Neuronal stem cell (in vitro differentiated cells): Measurements from ENCODE around the gene FOXD1.

ENCODE experiments used
- DNase-seq: peaks from one replicate; pipeline ENCODE4 v3.0.0-alpha.2; 2013; ENCODE audit warnings: low spot score
- H2AFZ ChIP-seq: one replicate; pipeline ENCODE4 v1.6.1; 2013; ENCODE audit warnings: mild to moderate bottlenecking, low read length, inconsistent platforms
- H2AK5ac ChIP-seq: 2 replicates; pipeline ENCODE4 v1.6.1; 2013; ENCODE audit warnings: low read depth, mild to moderate bottlenecking, inconsistent platforms, low read length, moderate library complexity, mixed read lengths
- H2BK120ac ChIP-seq: 2 replicates; pipeline ENCODE4 v1.6.1; 2013; ENCODE audit warnings: low read depth, mild to moderate bottlenecking, inconsistent platforms, low read length, moderate library complexity, mixed read lengths
- H2BK12ac ChIP-seq: one replicate; pipeline ENCODE4 v1.6.1; 2013; ENCODE audit warnings: low read length, inconsistent platforms
- H2BK15ac ChIP-seq: 2 replicates; pipeline ENCODE4 v1.6.1; 2013; ENCODE audit warnings: mild to moderate bottlenecking, low read length, inconsistent platforms, mixed read lengths
- H2BK5ac ChIP-seq: one replicate; pipeline ENCODE4 v1.6.1; 2013; ENCODE audit warnings: inconsistent platforms, mild to moderate bottlenecking, low read length, moderate library complexity
- H3K14ac ChIP-seq: one replicate; pipeline ENCODE4 v1.6.1; 2013; ENCODE audit warnings: low read length, inconsistent platforms
- H3K18ac ChIP-seq: 2 replicates; pipeline ENCODE4 v1.6.1; 2013; ENCODE audit warnings: low read length, inconsistent platforms
- H3K23ac ChIP-seq: 2 replicates; pipeline ENCODE4 v1.6.1; 2013; ENCODE audit warnings: low read depth, mild to moderate bottlenecking, mixed read lengths, low read length, inconsistent platforms; ENCODE audit not compliant: poor library complexity
- H3K27ac ChIP-seq: replicated peaks from 3 replicates; pipeline ENCODE4 v1.5.1; 2013; ENCODE audit warnings: low read length, inconsistent platforms
- H3K27me3 ChIP-seq, 3 experiments: 2 replicates each; pipeline ENCODE4 v1.6.1; 2013; ENCODE audit warnings: low read length in 3 of 3, mild to moderate bottlenecking in 2 of 3, inconsistent platforms in 1 of 3, low read depth in 1 of 3, mixed read lengths in 1 of 3, moderate library complexity in 1 of 3; ENCODE audit not compliant: control insufficient read depth in 3 of 3, insufficient read depth in 3 of 3
- H3K36me3 ChIP-seq, 2 donors: replicated peaks in 1 of 2; 2 replicates each; pipeline ENCODE4 v1.6.1; 2013; ENCODE audit warnings: low read length in 2 of 2; ENCODE audit not compliant: control insufficient read depth in 2 of 2, insufficient read depth in 2 of 2
- H3K4ac ChIP-seq: 2 replicates; pipeline ENCODE4 v1.6.1; 2013; ENCODE audit warnings: inconsistent platforms, mild to moderate bottlenecking, low read length, moderate library complexity
- H3K4me1 ChIP-seq, 2 donors: 1 replicate in 1 of 2; 2 replicates in 1 of 2; pipeline ENCODE4 v1.6.1; 2013; ENCODE audit warnings: low read length in 2 of 2, low read depth in 1 of 2; ENCODE audit not compliant: control insufficient read depth in 2 of 2, insufficient read depth in 1 of 2
- H3K4me2 ChIP-seq: one replicate; pipeline ENCODE4 v1.6.1; 2013; ENCODE audit warnings: mild to moderate bottlenecking, low read length, inconsistent platforms; ENCODE audit not compliant: insufficient read depth, poor library complexity, severe bottlenecking
- H3K4me3 ChIP-seq, 2 donors: 2 replicates each; pipeline ENCODE4 v1.5.1; 2013; ENCODE audit warnings: low read length in 2 of 2, mild to moderate bottlenecking in 2 of 2, inconsistent platforms in 1 of 2, moderate library complexity in 1 of 2
- H3K79me1 ChIP-seq: one replicate; pipeline ENCODE4 v1.6.1; 2013; ENCODE audit warnings: low read depth, mild to moderate bottlenecking, inconsistent platforms, low read length, moderate library complexity
- H3K9ac ChIP-seq: one replicate; pipeline ENCODE4 v1.6.1; 2013; ENCODE audit warnings: mild to moderate bottlenecking, low read depth, low read length, inconsistent platforms; ENCODE audit not compliant: poor library complexity
- H3K9me3 ChIP-seq, 2 donors: replicated peaks in 1 of 2; 2 replicates each; pipeline versions ENCODE3 to v1.6.1; 2013; ENCODE audit warnings: low read length in 2 of 2, mild to moderate bottlenecking in 2 of 2, inconsistent platforms in 1 of 2, low read depth in 1 of 2, mixed read lengths in 1 of 2, moderate library complexity in 1 of 2; ENCODE audit not compliant: control insufficient read depth in 2 of 2, insufficient read depth in 1 of 2
- H4K8ac ChIP-seq: one replicate; pipeline ENCODE4 v1.6.1; 2013; ENCODE audit warnings: low read depth, mild to moderate bottlenecking, inconsistent platforms, low read length, moderate library complexity
- H4K91ac ChIP-seq: one replicate; pipeline ENCODE4 v1.6.1; 2013; ENCODE audit warnings: low read length, low read depth, mild to moderate bottlenecking, inconsistent platforms; ENCODE audit not compliant: poor library complexity
- WGBS, 2 donors: extraction: QIAGEN DNeasy Blood & Tissue Kit; methylation state at CpG; one replicate each; pipeline ENCODE4 v1.1.7; 2013; ENCODE audit warnings: missing lambda C conversion rate in 2 of 2, mixed read lengths in 1 of 2; ENCODE audit not compliant: insufficient read length in 2 of 2, insufficient replicate concordance in 1 of 2; ENCODE audit errors: extremely low coverage in 2 of 2; 5-methylcytosine and 5-hydroxymethylcytosine counted together

The FOXD1 gene

DNA sequence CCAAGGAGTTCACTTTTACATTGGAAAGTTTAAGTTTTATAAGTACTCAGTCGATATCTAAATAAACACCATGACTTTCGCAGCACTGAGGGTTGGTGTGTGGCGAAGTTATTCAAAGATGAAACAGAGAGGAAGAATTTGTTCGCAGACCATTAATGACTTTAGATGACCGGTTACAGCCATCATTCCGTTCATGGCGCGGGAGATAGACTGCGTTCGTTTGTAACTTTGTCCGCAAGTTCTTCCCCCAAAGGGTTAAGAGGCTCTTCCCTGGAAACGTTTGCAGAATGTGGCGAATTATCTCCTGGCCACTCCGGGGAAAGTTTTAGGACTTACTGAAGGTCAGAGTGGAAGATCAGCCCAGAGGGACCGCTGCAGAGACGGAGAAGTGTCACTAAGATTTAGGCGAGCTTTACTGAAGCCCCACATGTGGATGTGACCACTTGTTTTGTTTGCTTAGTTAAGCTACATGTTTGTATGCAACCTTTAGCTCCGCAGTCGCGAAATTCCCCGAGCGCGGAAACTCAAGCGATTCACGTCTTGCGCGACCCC is 2.2 kb upstream of the FOXD1 start:
- Histone ChIP-seq H3K23ac (no peak overlapping the region), H2BK5ac (no peak overlapping the region), H3K9ac (no peak overlapping the region), H2AK5ac (no peak overlapping the region), H3K4me2 (no peak overlapping the region), H3K79me1 (no peaks in the 10 kb centered on the region), H3K9me3 (no peaks in the 10 kb centered on the region), H4K91ac (no peak overlapping the region), H2BK120ac (no peak overlapping the region), H3K14ac (no peak overlapping the region), H2AFZ (peak overlapping the region; percentile 78), H3K36me3 (no peaks in the 10 kb centered on the region), H3K4ac (no peak overlapping the region), H3K4me3 (no peak overlapping the region), H3K27ac (no peak overlapping the region), H3K27me3 (peaks cover 36 to 76% (median 71%) of the 10 kb centered on the region in 3 experiments), H2BK12ac (no peak overlapping the region), H3K18ac (no peak overlapping the region), H4K8ac (no peak overlapping the region), H3K4me1 (peaks cover 2% of the 10 kb centered on the region in 2 donors), H2BK15ac (no peak overlapping the region)
- DNase-seq = no peak
- WGBS, 2 donors = no CpG with 5 or more reads among the region's 27 CpGs

DNA sequence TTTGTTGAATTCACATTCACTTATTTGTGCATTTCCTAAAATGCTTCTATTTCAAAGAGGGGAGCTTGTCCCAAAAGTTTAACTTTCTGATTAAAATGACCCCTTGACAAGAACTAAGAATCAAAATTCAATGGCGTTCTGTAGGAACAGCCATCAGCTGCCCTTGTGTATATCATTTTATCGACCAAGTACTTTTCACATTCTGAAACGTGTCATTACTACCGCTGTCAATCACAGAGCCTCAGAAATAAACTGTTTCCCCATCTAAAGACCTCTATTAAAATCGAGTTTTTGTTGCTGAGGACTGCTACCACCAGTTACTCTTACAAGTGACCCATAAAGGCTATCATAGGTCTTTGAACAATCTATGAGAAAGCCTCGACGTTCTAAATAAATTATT is 1.6 kb upstream of the FOXD1 start:
- H2BK5ac ChIP-seq = no peak overlapping the region
- no peak for DNase-seq
- no peaks in the 10 kb centered on the region for H3K36me3 ChIP-seq
- no peak overlapping the region for H3K9ac ChIP-seq
- no peak overlapping the region for H3K4me2 ChIP-seq
- H4K8ac ChIP-seq = no peak overlapping the region
- H2AK5ac ChIP-seq = no peak overlapping the region
- no peak overlapping the region for H2BK15ac ChIP-seq
- peaks cover 2% of the 10 kb centered on the region in 2 donors for H3K4me1 ChIP-seq
- no peak overlapping the region for H3K4ac ChIP-seq
- H3K79me1 ChIP-seq = no peaks in the 10 kb centered on the region
- H3K9me3 ChIP-seq = no peaks in the 10 kb centered on the region
- no peak overlapping the region for H3K4me3 ChIP-seq
- H3K27ac ChIP-seq = no peak overlapping the region
- peaks cover 36 to 82% (median 71%) of the 10 kb centered on the region in 3 experiments for H3K27me3 ChIP-seq
- H2AFZ ChIP-seq = no peak overlapping the region
- no peak overlapping the region for H2BK12ac ChIP-seq
- no peak overlapping the region for H4K91ac ChIP-seq
- no CpG with 5 or more reads among the region's 7 CpGs for WGBS, 2 donors
- H3K14ac ChIP-seq = no peak overlapping the region
- no peak overlapping the region for H3K23ac ChIP-seq
- H2BK120ac ChIP-seq = no peak overlapping the region
- H3K18ac ChIP-seq = no peak overlapping the region

DNA sequence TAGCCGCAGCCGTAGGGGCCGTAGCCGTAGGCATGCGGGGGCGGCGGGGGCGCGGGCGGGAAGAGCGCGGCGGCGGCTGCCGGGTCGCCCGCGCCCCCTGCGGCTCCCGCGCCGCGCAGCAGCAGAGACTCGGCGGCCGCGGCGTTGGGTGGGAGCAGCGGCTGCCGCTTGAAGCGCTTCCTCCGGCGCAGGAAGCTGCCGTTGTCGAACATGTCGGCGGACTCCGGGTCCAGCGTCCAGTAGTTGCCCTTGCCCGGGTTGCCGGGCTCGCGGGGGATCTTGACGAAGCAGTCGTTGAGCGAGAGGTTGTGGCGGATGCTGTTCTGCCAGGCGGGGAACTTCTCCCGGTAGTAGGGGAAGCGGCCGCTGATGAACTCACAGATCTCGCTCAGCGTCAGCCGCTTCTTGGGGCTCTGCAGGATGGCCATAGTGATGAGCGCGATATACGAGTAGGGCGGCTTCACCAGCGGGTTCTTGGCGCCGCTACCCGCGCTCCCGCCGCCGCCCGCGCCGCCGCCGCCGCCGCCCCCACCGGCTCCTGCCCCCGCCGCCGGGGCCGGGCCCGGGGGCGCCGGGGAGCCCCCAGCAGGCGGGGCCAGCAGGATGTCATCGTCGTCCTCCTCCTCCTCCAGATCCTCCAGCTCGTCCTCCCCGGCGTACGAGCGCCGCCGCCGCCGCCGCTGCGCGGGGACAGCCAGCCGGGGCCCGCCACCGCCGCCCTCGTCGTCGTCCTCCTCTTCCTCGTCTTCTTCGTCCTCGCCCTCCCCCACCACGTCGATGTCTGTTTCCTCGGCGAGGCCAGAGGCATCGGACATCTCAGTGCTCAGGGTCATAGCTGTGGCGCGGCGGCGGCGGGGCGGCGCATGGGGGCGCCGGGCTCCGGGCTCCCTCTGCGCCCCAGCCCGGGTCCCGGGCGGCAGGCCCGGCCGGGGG is 781 bp downstream of the FOXD1 start:
- no peak for DNase-seq
- Histone ChIP-seq H3K27ac (no peak overlapping the region), H3K4me2 (peak overlapping the region; percentile 98), H2AK5ac (no peak overlapping the region), H3K18ac (peak overlapping the region; percentile 64), H3K14ac (no peak overlapping the region), H2BK120ac (no peak overlapping the region), H2BK15ac (no peak overlapping the region), H3K9me3 (peaks cover 0 to 2% of the 10 kb centered on the region in 2 donors), H2BK5ac (no peak overlapping the region), H3K23ac (no peak overlapping the region), H4K91ac (no peak overlapping the region), H3K4ac (no peak overlapping the region), H3K4me1 (peaks cover 2 to 5% of the 10 kb centered on the region in 2 donors), H3K36me3 (no peaks in the 10 kb centered on the region), H3K9ac (peak overlapping the region; percentile 50), H3K4me3 (peak overlapping the region; percentile 41 to 74), H3K79me1 (no peaks in the 10 kb centered on the region), H4K8ac (no peak overlapping the region), H2AFZ (peak overlapping the region; percentile 97), H2BK12ac (no peak overlapping the region), H3K27me3 (peaks cover 46 to 89% (median 81%) of the 10 kb centered on the region in 3 experiments)
- WGBS, 2 donors = no CpG with 5 or more reads among the region's 127 CpGs
